Measurements from ENCODE around the gene RICTOR.

RICTOR gene, protein sequence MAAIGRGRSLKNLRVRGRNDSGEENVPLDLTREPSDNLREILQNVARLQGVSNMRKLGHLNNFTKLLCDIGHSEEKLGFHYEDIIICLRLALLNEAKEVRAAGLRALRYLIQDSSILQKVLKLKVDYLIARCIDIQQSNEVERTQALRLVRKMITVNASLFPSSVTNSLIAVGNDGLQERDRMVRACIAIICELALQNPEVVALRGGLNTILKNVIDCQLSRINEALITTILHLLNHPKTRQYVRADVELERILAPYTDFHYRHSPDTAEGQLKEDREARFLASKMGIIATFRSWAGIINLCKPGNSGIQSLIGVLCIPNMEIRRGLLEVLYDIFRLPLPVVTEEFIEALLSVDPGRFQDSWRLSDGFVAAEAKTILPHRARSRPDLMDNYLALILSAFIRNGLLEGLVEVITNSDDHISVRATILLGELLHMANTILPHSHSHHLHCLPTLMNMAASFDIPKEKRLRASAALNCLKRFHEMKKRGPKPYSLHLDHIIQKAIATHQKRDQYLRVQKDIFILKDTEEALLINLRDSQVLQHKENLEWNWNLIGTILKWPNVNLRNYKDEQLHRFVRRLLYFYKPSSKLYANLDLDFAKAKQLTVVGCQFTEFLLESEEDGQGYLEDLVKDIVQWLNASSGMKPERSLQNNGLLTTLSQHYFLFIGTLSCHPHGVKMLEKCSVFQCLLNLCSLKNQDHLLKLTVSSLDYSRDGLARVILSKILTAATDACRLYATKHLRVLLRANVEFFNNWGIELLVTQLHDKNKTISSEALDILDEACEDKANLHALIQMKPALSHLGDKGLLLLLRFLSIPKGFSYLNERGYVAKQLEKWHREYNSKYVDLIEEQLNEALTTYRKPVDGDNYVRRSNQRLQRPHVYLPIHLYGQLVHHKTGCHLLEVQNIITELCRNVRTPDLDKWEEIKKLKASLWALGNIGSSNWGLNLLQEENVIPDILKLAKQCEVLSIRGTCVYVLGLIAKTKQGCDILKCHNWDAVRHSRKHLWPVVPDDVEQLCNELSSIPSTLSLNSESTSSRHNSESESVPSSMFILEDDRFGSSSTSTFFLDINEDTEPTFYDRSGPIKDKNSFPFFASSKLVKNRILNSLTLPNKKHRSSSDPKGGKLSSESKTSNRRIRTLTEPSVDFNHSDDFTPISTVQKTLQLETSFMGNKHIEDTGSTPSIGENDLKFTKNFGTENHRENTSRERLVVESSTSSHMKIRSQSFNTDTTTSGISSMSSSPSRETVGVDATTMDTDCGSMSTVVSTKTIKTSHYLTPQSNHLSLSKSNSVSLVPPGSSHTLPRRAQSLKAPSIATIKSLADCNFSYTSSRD (N-terminal part only)

DNA sequence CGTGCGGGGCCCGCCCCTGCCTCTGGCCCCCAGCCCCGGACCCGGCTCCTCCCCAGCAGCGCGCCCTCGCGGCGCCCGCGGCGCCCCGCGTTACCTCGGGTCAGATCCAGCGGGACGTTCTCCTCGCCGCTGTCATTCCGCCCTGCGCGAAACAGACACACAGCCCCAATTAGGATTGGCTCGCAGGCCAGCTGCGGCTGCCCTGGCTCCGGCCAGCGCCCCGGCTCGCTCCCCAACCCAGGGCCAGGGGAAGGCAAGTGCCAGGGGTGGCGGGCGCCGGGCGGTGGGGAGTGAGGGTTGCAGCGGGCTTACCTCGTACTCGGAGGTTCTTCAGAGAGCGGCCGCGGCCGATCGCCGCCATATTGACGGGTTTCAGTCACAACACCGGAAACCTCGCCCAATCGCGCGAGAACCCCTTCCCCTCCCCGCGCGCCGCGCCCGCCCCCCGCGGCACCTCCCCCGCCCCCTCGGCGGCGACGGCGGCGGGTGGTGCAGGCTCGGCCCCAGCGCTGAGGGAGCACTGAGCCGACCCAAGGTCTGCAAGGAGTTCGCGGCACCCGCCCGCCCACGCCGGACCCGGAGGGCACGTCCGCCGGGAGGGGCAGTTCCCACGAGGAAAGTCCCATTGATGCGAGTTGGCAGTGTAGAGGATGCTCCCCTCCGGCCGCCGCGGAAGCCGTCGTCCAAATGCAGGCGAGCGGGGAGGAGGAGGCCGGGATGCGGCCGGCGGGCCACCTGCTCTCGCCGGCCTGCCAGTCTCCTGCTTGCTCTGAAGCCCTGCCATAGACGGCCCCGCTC lies at the start of gene RICTOR:
Gene RICTOR (minus strand): TSS at position 383 of the 798 bp plus-strand sequence. CDS start 22 bp downstream, at position 361.
- FAIRE-seq: no peak

DNA sequence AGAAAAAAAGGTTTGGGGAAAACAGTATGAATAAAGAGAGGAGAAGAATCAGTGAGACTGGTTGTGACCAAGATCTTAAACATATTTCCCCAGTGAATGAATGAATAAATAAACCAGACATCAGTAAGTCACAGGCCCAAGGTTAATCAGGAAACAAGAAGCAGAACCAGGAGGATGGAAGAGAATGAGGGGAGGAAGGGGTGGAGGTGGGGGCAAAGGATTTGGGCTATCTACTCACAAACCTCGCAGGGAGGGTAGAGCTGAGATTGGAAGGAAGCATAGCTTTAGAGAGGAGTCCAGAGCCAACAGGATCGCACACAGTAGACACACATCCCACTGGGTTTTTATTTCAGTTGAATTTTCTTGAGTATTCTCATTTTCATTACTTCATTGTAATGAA lies 47.7 kb upstream of the RICTOR start:
- no peak for FAIRE-seq

DNA sequence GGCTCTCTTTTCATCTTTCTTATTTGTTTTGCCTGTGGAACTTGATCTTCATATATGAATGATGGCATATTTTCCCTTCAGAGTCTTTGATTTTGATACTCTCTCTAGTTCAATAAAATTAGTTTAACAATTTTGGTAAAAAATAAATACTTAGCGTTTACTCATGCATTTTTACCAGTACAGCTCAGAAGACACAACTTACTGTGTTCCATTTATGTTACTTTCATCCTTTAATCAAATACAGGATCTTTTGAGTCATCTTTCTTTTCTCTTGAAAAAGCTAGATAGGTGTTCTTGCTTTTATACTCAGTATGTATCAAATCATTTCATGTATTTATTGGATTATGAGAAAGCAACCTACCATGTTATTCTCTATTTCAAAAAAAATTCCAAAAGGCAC lies 47.1 kb upstream of the RICTOR start:
- FAIRE-seq: no peak

DNA sequence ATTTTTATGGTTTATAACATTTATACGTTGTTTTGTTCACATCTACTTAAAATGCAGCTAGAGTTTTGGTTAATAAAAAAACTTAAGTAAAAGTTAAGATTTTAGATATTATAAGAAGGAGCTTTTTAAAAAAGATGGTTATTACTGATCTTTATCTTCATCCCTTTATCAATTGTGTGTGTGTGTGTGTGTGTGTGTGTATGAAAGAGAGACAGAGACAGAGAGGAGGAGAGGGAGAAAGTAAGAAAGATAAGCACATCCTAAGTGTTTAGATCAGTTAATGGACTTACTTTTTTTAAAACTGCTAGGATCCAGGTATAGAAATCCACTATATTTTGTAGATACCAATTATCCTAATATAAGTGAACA lies 45.8 kb upstream of the RICTOR start:
- FAIRE-seq: no peak

DNA sequence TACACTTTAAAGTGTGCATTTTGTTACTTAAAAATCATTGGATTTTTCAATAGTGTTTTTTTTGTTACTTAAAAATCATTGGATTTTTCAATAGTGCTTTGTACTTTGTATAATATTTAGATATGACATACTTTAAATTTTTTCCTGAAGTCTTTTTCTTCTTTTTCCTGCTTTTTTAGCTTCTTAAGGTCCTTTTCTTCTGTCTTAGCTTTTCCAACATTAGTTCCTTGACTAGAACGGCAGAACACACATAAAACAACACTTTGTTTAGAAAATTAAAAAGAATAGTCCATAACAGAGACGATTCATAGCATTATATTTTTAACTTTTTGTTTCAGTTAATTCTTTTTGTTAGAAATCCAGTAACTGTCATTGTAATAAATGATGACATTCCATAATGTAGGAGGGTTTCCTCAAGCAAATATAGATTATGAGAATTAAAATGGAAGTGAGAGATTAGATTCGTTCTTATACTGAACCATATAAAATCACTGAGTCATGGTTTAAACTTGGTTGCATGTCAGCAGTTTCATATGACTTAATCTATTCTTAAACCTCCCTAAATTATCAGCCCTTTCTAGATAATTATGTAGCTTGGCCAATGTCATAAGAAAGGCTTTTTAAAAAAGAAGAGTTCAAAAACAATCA lies 45.3 kb upstream of the RICTOR start:
- FAIRE-seq: no peak

DNA sequence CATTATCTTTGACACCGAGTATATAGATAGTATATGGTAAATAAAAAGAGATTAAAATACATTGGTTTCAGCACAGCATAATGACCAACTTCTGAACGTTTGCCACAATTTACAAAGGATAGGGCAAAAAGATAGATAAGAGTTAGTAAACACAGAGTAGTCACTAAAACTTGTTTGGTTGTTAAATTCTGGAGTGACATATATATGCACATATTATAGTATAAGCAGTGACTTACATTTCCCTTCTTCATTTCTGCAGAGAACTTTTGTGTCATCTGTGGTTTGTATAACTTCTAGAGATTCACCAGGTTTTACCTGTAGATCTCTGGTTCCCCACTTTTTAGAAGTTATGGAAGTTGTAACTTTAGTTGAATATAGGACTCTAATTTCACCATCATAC lies 44.4 kb upstream of the RICTOR start:
- FAIRE-seq: no peak

DNA sequence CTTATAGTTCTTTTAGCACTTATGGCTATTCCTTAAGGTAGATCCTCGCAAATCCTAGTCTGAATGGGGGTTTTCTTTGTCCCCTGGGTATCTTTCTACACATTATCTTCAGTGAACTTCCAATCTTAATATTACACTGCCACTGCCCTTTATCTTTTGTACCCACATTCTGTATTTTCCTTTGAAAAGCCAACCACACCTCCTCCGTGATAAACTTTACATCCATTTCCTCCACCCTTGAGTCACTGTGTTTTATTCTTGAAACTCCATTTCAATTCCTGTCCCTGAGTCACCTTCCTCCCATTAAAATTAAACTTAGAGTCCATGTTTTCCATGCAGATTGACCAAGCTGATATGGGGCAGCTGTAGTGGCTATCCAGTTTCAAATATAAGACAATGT lies 43.2 kb upstream of the RICTOR start:
- no peak for FAIRE-seq

DNA sequence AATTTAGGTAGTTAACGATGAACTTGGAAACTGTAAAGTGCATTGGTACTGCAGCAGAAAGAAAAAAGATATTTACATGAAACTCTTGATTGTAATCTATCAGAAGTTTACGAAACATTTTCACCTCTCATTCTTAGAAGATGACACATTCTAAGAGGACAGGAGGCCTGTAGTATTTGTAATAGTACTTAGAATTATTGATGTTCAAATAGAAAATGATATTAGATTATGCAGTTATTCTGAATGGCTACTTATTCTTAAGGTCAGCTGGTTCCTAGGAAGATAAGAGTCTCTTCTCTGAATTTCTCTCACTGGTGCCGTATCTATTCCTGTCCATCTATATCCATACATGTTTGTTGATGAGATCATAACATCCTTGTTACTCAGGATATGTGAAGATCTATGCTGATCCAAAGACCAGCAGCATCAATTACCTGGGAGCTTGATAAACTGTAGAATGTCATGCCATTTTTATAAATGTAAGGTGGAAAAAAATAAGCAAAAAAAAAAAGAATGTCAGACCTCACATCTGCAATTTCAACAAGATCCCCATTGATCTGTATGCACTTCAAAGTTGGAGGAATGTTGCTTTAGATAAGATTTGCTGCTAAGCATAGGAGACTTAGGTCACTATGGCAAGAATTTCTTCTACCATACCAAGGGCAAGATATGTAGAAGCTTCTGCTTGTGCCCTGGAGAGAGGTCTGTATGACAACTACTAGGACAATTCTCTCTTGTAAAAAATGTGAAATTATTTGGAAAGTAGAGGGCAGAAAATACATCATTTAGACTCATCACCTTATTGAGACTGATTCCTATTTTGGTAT lies 42.4 kb upstream of the RICTOR start:
- no peak for FAIRE-seq

DNA sequence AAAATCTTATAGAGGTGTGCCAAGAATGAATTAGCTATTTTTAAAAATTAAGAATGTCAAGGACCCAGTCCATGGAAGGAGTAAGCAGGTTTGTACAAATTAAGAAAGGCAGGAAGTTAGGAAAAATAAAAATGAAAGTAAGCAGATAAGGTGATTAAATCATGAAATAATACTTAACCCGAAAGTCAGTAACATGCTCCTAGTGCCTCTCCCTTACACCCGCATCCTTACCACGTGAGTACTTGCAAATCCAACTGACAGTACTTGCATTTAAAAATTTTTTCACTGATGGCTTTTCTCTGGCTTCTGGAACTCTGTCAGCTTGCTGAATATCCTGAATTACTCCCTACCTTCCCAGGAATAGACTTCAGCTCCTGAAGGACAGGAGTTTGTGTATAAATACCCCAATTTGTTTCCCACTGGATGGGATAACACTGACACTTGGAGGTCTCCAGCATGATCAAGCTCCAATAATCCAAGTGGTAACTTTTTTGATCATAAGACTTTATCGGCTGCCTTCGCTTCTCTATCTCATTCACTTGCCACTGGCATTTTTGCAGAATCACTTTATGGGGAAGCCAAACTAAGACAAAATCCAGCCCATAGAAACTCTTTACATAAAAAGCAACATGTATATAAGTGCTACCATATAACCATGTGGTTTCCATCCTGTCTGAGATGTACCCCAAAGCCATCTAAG lies 41.6 kb upstream of the RICTOR start:
- no peak for FAIRE-seq

DNA sequence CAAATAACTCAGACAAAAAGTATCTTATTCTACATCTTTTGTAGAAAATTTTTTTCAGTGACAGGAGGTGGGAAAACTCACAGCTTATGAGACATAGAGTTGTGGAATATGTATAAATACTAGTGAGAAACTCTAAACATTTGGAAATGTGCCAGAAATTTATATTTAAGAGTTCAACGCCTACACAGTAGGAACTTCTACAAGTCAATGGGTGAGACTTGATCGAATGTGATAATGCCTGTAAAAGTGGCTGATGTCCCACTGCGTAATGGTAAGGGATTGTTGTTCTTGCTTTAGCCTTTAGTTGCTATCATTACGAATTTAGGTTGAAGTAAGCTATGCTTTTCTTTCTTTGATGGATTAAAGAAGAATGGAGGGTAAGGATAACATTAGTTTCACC lies 40.0 kb upstream of the RICTOR start:
- no peak for FAIRE-seq

DNA sequence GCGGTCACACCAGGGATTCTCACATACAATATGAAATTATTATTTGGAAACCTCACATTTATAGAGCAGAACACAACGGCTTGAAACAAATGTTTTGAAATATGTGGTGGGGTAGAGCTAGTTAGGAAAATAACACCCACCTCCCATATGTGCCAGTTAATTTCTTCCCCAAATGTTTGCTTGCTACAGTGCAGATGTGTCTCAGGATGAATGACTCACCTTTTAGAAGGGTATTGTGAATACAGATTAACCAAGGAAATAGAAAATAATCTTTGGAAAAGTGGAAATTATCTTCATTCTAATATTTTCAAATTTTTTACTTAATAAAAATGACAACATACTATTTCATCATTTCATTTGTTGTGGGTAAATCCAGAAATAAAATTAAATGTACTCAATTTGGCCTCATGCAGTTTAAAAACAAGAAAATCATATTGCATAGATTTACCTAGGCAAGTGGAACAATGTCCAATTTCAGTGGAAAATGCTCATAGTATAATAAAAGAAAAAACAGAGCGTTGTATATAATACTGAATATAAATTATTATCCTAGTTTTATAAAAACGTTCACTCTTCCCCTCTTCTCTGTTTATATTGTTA lies 39.3 kb upstream of the RICTOR start:
- FAIRE-seq: no peak

DNA sequence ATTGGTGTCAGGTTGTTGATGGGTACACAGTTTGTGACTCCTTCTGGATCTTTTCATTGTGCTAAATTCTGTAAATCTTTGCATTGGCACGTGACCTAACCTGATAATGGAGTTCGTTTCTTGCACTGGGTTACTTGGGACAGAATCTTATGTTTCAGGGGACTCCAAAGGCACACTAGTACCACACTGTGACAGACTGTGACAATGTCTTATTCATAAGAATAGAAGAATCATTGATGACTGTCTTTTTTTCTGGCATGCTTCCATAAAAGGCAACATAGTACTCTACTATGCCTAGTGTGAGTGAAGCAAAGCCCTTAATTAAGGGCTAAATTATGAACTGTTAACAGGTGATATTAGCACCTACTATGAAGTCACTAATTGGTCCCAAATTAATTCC lies 35.4 kb upstream of the RICTOR start:
- no peak for FAIRE-seq

DNA sequence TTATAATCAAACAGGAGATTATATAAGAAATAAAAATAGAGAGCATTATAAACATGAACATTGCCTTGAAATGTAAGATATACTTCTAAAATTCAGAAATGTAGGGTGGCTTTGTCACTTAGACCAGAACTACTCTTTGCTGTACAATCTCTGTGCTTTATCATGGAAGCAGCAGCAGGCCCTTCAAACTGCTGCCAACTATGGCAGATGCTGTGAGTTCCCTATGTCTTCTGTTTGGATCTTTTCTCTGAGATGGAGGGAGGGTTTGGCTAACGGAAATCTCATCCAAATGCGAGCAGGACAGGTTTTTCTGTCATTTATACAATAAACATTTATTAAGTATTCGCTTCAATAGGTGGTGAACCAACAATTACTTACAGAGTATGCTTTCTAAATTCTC lies 34.8 kb upstream of the RICTOR start:
- FAIRE-seq: no peak

DNA sequence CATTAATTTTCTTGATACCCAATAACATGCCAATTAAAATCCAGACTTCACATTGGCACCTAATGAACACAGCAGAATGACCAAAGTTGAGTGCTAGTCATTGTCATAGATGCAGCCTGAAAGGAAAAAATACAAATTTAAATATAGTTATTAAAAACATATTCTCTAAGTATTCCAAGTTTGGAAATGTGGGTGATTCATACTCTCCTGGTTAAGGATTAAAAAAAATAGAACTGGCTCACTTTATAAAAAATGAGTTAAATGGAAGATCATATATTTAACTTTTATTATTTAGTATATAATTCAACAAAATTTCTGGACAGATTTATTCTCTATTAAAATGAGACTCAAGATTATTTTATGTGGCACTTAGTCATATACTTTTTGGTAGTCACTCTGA lies 33.2 kb upstream of the RICTOR start:
- no peak for FAIRE-seq

DNA sequence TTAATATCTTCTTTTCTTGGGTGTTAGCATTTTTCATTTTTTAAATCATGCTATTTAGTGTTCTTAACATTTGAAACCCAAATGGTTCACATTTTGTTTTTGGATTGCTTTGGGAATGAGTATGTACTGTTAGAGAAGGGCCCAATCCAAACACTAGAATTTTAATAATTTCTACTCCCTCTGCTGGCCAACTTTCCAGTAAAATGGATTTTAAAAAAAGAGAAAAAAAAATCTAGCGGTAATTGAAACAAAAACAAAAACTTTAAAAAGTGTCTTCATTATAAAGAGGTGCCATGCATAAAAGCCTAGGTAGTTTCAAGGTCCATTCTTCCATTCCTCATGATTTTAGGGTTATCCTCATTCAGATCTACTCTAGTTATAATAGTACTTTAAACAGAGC lies 32.1 kb upstream of the RICTOR start:
- FAIRE-seq: no peak

DNA sequence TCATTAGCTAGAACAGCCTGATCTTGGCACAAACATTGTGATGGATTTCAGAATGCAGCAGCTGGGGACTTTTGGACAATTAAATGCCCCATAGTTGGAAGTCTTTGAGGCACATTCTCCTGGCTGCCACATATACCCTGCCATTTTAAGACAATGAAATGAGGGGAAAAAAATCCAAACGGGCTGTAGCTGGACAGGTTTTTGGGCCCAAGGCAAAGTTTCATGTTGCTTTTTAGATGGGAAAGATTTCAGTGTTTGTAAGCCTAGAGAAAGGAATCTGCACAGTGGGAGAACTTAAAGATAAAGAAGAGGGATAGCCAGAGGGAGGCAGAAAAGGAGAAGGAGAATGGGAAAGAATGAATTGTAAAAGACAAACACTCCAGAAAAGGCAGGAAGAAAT lies 30.0 kb upstream of the RICTOR start:
- FAIRE-seq: no peak

DNA sequence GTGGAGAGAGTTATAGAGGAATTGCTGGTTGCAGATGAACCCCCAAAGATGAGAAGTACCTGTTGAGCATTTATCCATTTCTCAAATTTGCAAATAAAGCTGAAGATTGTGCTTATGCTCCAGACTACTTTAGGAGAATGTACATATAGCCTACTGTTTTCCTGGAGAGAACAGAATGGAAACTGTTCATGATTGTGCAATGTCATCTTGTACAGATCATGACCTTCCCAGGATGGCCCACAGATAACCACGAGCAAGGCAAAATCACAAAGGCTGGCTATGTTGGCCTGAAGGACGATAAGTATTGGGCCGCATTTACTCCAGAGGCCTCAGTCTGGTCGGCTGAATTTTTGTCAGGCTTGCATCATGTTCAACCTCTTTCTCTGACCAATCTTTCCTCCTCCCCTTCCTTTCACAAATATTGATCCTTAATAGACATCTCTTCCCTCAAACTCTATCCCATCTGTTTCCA lies 28.5 kb upstream of the RICTOR start:
- FAIRE-seq: no peak

DNA sequence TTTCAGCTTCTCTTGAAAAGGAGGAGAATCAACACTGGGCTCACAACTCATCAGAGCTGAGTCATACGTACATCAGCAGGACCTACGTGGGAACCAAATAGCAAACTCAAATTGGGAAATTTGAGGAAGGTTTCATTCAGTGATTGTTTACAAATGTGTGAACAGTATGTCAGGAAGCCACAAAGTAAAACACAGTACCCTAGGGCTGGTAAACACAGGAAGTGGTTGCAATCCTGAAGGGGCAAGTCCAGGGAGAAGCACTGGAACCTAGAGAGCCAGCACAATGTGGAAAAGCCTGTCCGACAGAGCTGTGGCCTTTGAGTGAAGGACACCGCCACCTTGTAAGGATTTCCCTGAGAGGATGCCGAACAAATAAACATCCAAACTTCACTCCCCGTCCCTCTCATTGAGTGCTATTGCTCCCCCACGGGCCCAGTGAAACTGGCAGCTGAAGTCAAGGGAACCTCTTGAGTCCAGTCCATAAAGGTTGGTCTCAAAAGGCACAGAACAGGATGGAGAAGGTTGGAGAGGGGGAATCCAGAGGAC lies 26.7 kb upstream of the RICTOR start:
- FAIRE-seq: no peak

DNA sequence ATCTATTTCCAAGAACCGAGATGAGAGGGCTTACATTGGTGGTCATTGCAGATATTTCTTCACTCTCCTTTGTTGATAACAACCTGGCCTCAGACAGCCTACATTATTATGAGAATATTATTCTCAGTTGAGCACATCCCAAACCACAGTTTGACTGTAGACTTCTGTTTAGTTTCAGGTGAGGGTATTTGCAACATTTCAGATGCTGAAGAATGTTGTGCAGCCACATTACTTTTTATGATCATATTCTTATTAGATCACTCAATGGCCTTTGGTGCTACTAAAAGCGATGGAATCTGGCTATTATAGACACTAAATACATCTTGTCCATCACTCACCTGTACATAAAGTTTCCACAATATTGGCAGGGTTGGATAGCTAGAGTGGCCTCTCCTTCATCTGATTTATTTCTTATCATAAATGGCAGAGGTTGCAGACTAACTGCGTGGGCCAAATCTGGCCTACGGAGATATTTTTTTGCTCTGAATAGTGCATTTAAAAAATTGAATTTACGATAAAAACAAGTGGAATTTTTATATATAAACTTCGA lies 26.2 kb upstream of the RICTOR start:
- no peak for FAIRE-seq

All from TTC549 (cell line).